Stimulated activated CD4-positive, alpha-beta T cell treated with anti-CD3 and anti-CD28 coated beads, Interleukin-15, amount 100 ng/mL, for 1 hour (primary cell): ENCODE measurements around the gene ALK.
"Not testable (repeated sequence)": the region's sequence is repeated elsewhere in the genome, so short reads cannot be mapped to it uniquely, and the experiment has no call there.

Experiments
- DNase-seq, 2 donors: peaks; one replicate each; pipeline ENCODE4 v3.0.0-alpha.2; 2020; ENCODE audit warnings: low read depth in 1 of 2, low spot score in 1 of 2

ALK gene

DNA sequence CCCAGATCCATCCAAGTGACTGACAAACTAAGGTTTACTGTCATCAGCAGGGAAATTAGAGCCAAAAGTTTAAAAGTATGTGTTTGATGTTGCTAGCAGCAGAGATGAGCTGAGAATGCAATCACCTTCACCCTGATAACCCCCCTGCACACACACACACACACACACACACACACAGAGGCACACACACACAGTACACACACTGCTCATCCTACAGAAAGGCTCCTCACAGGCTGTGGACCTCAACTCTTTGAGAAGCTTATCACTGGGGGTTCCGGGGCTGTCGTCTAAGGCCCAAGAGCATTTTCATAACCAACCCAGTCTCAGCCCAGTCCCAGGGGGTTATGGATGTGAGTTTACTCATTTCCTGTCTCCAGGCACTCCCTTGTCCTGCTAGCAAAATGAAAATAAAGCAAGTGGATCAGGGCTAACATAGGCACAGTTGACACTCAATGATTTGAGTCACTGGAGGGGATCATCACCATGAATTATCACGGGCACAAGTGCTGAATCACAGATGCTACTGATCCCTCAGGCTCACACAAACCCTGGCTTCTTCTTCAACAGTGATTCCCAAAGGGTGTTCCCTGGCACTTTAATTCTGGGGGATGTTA lies 76.6 kb downstream of the ALK start:
- no peak for DNase-seq

- DNase-seq: no peak
These were observed 79.9 kb downstream of the ALK start for GRCh38 chr2:29841386-29842004.

DNA sequence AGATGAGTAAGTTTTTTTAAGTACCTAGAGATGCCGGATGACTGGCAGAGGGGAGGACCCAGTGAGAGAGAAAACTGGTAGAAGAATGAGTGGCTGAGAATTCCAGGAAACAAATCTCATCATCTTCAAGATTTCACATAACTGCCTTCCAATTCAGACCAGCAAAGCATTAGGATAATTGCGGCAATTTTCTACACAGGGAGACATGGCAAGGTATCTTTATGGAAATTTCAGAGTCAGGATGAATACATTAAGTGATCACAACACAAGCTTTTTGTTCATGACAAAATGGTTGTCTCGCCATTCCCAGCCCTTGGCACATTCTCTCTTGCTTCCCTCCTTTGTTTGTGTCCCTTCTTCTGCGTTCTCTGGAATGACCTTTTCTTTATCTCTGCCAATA lies 82.1 kb downstream of the ALK start:
- DNase-seq: no peak

GRCh38 chr2:29837925-29838324 lies 83.5 kb downstream of the ALK start:
- no peak for DNase-seq

DNA sequence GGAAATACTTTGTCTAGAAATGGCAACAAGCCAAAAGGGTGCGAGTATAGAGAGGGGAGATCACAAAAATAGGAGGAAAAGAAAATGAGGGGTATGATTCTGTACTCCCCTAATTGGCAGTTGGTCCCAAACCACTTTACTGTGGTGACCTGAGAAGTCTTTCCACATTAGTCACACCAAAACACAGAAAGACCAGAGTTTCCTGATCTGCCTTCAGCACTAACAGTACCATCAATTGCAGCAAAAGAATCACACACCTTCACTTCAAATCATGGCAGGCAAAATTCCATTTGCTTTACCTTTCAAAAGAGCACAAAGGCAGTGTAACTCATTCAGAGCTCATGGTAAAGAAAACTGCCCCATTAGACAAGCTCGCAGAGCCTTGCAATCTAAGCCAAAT lies 86.8 kb downstream of the ALK start:
- no peak for DNase-seq

GRCh38 chr2:29834036-29834540 lies 87.3 kb downstream of the ALK start:
- DNase-seq: no peak

- no peak for DNase-seq
These were observed 89.8 kb downstream of the ALK start for GRCh38 chr2:29831560-29831959.

GRCh38 chr2:29829841-29830240 lies 91.5 kb downstream of the ALK start:
- DNase-seq: no peak

GRCh38 chr2:29824145-29824544 lies 97.2 kb downstream of the ALK start:
- DNase-seq: not testable (repeated sequence)

DNA sequence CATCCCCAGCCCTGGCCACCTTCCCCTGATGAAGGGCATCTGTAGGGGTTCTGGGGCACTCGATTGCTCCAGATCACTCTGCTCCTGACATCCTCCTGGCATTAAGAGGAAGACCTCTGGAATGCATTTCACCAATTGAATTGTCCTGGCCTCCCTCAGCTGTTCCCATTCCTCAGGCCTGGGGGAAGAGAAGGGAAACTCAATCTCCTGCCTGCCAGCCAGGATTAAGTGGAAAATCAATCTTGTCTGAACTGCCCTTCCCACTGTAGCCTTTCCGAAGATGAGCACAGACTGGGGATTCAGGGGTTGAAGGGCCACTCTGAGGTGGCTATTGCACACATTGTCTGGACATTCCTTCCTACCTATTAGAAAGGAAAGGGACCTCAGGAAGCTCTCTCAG lies 99.8 kb downstream of the ALK start:
- DNase-seq: no peak

DNA sequence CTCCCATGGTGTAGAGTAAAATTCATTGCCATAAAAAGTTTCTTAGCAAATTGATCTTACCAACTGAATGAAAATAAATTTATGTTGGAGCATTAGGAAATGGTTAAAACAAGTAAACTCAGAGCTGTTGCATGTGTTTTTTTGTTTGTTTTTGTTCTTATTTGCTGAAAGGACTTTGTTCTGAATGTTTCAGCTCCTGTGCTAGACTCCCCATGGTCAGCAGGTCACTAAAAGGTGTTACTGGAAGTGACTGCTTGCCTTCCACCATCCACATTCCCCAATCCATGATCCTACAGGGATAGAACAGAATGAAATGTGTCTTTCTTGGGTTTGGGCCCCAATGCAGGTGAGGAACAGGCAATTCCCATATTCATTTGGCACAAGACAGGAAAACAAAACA lies 101.8 kb downstream of the ALK start:
- no peak for DNase-seq

DNA sequence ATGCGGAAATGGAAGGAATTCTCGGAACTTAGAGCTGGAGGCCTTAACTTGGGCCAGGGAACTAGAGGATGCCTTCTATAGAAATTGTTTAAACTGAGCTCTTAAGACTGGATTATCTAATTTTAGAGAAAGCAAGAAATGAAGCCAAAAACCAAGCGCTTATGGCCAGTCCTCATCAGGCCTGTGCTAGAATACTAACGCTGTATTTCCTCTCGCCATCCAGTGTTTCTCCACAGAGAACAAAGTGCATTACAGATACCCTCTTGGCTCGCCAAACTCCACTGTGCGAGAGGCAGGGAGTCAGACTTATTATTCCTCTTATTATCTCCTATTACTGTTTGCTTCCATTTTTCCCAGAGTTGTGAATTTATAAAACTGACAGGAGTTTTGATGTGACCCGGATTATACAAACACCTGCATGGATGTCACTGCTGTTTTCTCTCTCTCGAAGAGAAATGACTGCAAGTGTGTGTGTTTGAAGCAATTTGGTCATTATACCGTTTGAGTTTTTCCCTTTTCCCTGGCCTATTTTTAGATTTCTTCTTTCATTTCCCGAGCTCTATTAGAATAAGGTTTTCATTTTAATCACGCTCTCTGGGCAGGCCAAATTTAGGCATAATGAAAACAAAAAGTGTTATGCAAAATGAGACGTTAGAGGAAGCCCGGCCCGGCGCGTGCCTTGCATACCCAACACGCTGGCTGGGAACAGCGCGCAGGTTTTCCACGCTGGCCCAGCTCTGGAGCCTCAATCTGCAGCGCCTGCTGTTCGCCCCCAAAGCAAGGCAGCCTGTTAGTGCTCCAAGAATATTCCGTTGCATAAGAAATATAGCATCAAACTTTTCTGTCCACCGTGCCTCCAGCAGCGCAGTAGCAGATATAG lies 103.3 kb downstream of the ALK start:
- no peak for DNase-seq

GRCh38 chr2:29817299-29817698 lies 104.1 kb downstream of the ALK start:
- no peak for DNase-seq

DNA sequence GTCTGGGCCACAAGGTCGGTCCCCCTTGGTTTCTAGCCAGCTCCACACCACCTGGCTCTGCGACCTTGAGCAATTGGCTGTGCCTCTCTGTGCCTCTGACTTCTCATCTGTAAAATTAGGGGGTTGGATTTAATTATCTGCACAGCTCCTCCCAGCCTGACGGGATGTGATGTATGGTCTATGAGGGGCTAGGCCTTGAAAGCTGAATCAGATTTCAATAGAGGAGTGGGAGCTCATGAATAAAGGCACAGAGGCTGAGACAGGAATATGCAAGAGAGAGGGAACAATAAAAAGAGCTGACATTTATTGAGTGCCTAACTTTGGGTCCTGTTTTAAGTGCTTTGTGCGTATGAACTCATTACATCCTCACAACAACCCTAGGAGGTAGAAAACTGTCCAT lies 104.7 kb downstream of the ALK start:
- no peak for DNase-seq

DNA sequence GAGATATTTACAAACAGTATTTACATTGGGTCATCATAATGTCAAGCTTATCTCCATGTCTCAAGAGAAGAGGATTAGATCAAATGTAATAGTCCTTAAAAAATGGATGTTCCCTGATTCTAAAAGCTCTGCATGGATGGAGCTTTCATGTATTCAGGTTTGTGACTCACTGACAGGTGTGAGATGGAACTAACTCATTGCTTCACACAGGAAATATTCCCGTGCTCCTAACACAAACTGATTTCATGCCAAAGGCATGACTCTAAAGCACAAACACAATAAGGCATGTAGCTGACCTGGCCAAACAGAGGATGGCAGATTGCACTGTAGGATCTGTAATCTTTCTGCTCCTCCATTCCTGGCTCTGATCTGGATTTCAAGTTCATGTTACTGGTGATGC lies 110.0 kb downstream of the ALK start:
- no peak for DNase-seq

DNA sequence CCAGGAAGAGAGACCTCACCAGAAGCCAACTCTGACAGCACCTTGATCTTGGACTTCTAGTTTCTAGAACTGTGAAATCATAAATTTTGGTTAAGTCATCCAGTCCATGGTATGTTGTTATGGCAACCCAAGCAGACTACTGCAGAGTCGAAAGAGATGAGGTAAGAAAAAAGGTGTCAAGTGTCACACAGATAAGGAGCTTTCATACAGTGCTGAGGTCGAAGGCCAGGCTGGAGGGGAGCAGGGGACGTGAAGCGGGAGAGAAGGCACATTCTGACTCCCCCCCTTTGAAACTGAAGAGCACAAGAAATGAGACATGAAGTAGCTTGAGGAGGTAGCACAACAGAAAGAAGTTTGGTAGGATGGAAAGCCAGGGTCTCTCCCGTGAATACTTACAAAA lies 110.4 kb downstream of the ALK start:
- DNase-seq: no peak

- DNase-seq: no peak
These were observed 113.1 kb downstream of the ALK start for GRCh38 chr2:29808321-29808720.

DNA sequence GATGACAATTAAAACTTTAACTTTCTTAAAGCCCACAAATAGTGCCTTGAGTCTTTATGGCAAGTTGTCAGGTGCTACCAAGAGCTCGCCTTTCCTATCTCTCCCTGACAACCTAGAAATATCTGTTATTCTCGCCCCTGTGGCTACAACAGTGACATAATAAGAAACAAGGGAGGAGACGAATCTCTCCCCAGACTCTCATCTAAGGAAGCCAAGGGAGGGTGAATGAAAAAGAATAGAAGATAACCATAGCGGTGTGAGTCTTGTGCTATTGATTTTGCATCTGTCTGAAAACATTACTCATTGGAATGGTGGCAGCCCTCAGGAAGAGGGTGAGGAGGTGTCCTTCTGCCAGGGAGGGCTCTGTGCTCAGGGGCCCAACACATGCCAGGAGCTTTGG lies 114.3 kb downstream of the ALK start:
- DNase-seq: no peak

GRCh38 chr2:29806461-29806860 lies 114.9 kb downstream of the ALK start:
- DNase-seq: no peak

DNA sequence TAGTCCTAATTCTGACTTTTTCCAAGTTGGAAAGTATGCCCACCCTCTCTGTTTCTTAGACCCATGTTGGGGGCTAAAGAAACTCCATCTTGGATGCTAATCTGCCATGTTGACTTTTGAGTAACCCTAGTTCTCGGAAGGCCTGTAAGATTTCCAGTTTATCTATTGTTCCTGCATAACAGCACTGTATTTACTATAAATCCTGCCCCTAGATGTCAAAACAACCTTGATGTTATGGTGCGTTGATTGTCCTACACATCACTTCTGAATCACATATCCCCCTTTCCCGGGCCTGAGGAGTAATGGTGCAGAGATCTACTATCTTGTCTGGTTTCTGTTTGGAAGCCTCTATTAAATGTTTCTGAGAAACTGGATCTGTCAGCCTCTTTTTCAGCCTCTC lies 116.7 kb downstream of the ALK start:
- no peak for DNase-seq

GRCh38 chr2:29803537-29803936 lies 117.8 kb downstream of the ALK start:
- DNase-seq: no peak

- DNase-seq: no peak
These were observed 118.4 kb downstream of the ALK start for GRCh38 chr2:29802986-29803385.
